ENCODE measurements around the gene SIK3.

SIK3 gene

DNA sequence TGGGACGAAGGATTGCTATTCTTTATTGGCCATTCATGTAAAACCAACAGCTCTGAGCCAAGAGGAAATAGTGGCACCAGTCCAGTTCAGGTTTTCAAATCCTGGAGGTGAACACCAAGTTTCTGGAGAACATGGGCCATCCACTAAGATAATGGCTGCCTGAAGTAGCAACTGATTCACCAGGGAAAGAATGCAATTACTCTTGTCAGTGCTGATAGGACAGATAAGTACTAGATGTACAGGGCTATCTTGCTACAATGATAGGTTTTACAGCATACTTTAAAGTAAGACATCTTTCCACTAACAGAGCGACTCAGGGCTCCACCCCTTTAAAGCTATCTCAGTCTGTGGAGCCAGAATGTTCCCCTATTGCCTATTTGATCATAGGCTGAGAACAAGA is 224.0 kb downstream of the SIK3 start:
- TF ChIP-seq, protein P1, sequence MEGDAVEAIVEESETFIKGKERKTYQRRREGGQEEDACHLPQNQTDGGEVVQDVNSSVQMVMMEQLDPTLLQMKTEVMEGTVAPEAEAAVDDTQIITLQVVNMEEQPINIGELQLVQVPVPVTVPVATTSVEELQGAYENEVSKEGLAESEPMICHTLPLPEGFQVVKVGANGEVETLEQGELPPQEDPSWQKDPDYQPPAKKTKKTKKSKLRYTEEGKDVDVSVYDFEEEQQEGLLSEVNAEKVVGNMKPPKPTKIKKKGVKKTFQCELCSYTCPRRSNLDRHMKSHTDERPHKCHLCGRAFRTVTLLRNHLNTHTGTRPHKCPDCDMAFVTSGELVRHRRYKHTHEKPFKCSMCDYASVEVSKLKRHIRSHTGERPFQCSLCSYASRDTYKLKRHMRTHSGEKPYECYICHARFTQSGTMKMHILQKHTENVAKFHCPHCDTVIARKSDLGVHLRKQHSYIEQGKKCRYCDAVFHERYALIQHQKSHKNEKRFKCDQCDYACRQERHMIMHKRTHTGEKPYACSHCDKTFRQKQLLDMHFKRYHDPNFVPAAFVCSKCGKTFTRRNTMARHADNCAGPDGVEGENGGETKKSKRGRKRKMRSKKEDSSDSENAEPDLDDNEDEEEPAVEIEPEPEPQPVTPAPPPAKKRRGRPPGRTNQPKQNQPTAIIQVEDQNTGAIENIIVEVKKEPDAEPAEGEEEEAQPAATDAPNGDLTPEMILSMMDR (IDR thresholded peaks at IDR 0.05; ENCODE audit: low read depth, low read length): no peak
- no peak overlapping the region for H3K4me3 ChIP-seq (ENCODE audit: low read depth, low read length)
- DNase-seq (ENCODE audit: low read depth, low spot score): no peak
- in situ Hi-C loops (cut with HindIII; ENCODE audit: low sequenced_read_pairs): no loop called here

DNA sequence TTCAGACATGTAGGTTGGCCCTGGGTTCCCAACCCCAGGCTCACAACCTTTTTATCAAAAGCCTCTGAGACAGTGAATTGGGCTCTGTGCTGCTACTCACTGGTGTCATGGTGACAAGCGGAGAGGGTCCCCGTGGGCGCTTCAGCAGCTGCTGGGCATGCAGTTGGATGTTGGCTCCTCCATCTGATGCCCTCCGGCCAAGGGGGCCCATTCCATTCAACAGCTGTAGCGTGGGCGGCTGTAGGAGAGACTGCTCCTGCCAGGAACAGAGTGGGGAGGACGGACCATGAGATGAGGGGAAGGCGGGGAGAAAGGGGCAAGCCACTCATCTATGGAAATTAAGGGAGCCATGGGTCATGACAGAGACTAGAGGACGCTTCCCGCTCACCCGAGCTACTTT is 224.8 kb downstream of the SIK3 start:
- no peak overlapping the region for H3K4me3 ChIP-seq (ENCODE audit: low read depth, low read length)
- in situ Hi-C loops (cut with HindIII; ENCODE audit: low sequenced_read_pairs): no loop called here
- DNase-seq (ENCODE audit: low read depth, low spot score): no peak
- TF ChIP-seq, protein P1 (IDR thresholded peaks at IDR 0.05; ENCODE audit: low read depth, low read length): no peak

DNA sequence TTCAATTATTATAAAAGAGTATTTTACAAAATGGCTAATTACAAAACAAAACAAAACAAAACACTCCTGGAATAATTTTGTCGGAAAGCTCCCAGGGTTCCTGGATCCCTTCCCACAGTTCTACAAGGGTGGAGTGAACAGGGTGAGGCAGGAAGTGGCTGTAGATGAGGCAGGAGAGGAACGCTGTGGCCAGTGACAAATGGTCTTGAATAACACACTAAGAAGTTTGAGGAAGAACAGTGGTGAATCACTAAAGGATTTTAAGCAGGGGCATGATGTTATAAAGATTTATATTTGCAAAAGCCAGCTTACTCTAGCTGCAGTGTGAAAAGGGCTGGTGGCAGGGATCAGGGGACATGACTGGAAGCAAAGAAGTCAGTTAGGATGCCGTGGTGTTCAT is 227.0 kb downstream of the SIK3 start:
- DNase-seq (ENCODE audit: low read depth, low spot score): peak; percentile 90
- in situ Hi-C loops (cut with HindIII; ENCODE audit: low sequenced_read_pairs): no loop called here
- H3K4me3 ChIP-seq (ENCODE audit: low read depth, low read length): no peak overlapping the region
- TF ChIP-seq, protein P1 (IDR thresholded peaks at IDR 0.05; ENCODE audit: low read depth, low read length): no peak

DNA sequence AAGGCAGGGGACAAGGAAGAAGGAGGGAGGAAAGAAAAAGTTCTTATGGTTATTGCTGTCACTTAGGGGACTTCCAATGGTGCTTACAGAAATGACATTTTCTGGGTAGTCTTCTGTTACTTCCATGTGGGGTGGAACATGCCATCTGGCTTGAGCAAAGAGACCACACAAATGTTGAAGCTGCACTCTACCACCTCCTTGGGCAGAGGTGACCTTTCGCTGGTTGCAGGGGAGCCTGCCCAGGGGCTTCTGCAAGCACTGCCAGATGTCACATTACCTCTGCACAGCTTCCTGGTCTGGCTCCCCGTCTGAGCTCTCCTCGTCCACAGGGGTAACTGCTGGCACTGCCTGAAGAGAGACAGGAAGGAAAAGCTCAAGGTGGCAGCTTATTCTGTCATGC is 228.2 kb downstream of the SIK3 start:
- in situ Hi-C loops (cut with HindIII; ENCODE audit: low sequenced_read_pairs): no loop called here
- TF ChIP-seq, protein P1 (IDR thresholded peaks at IDR 0.05; ENCODE audit: low read depth, low read length): no peak
- no peak overlapping the region for H3K4me3 ChIP-seq (ENCODE audit: low read depth, low read length)
- no peak for DNase-seq (ENCODE audit: low read depth, low spot score)

DNA sequence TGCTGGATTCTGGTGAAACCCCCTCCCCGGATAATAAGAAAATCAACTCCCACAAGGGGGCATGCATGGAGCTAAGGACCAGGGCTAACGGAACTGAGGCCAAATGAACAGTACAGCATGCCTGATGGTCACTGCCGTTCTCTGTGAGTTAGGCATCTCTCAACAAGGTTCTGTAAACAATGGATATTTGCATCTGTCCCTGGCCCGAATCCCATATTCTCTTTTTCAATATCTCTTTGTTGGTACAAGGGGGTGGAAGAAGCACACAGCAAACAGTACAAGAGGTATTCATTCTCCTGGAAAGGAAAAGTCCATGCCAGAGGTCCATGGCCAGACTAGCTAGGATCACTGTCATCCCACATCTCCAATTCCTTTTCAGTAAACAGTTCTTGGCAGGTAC is 228.6 kb downstream of the SIK3 start:
- in situ Hi-C loops (cut with HindIII; ENCODE audit: low sequenced_read_pairs): no loop called here
- no peak overlapping the region for H3K4me3 ChIP-seq (ENCODE audit: low read depth, low read length)
- TF ChIP-seq, protein P1 (IDR thresholded peaks at IDR 0.05; ENCODE audit: low read depth, low read length): no peak
- no peak for DNase-seq (ENCODE audit: low read depth, low spot score)

DNA sequence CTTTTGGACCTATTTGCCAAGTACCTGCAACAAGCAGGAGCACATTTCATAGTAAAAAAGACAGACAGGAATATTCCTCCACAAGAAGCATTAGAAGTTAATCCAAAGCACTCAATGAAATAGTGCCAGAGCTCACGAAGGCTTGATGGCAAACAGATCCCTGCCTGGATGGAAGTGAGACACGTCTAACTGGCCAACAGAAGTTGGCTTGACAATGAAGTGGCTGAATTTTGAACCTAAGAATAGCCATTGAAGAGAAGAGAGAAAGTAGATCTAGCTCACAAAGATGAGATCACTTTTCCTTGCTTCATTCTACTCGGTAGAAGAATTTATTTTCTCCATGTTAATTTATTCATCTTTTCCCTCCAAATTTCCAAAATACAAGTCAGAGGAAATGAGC is 230.2 kb downstream of the SIK3 start:
- DNase-seq (ENCODE audit: low read depth, low spot score): no peak
- TF ChIP-seq, protein P1 (IDR thresholded peaks at IDR 0.05; ENCODE audit: low read depth, low read length): no peak
- in situ Hi-C loops (cut with HindIII; ENCODE audit: low sequenced_read_pairs): no loop called here
- H3K4me3 ChIP-seq (ENCODE audit: low read depth, low read length): no peak overlapping the region

DNA sequence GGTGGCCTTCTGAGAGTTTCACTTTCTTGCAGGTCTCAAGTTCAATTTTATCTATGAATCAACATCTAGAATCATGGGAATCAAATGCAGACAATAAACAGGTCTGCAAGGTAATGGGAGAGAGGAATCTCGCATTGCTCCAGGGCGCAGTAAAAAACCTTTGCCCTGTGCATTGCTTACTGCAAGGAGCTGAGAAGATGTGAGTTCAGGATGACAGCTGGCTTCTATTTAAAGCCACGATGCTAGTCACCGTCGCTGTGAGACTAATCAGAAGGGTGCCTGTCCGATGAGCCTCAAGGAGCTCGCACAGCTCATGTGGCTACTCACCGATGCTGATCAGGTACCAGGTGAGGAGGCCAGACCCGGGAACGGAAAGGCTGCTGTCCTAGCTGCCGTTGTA is 230.6 kb downstream of the SIK3 start:
- no peak for DNase-seq (ENCODE audit: low read depth, low spot score)
- TF ChIP-seq, protein P1 (IDR thresholded peaks at IDR 0.05; ENCODE audit: low read depth, low read length): no peak
- in situ Hi-C loops (cut with HindIII; ENCODE audit: low sequenced_read_pairs): no loop called here
- H3K4me3 ChIP-seq (ENCODE audit: low read depth, low read length): no peak overlapping the region
